Activated CD4-positive, alpha-beta memory T cell treated with anti-CD3 and anti-CD28 coated beads for 36 hours (primary cell): ENCODE results near the gene IP6K3. TPM values are rescaled to one million over a fixed set of nuclear protein-coding genes. Genes with fewer than 3 reads are reported as not detected.

ENCODE experiments used
- CTCF ChIA-PET: fragments of 350-600 bp; sonication (Branson Sonifier 250); formaldehyde crosslinking; loops from one replicate; lab custom pipeline; 2021; ENCODE audit warnings: antibody characterized with exemption, inconsistent platforms; lab: Charles Lee
- POLR2A ChIA-PET: fragments of 350-600 bp; sonication (Branson Sonifier 250); formaldehyde crosslinking; loops from one replicate; lab custom pipeline; 2021; ENCODE audit warnings: antibody characterized with exemption; lab: Charles Lee
- DNase-seq: peaks from one replicate; pipeline ENCODE4 v3.0.0-alpha.2; 2020
- H3K27ac Mint-ChIP-seq: one replicate; pipeline ENCODE4 v1.8.0; 2021; ENCODE audit warnings: mixed read lengths
- H3K27me3 Mint-ChIP-seq: one replicate; pipeline ENCODE4 v1.8.0; 2021; ENCODE audit warnings: mixed read lengths
- H3K36me3 Mint-ChIP-seq: one replicate; pipeline ENCODE4 v1.8.0; 2021; ENCODE audit warnings: mixed read lengths
- H3K4me1 Mint-ChIP-seq: one replicate; pipeline ENCODE4 v1.8.0; 2021; ENCODE audit warnings: low read depth, mixed read lengths
- H3K4me3 Mint-ChIP-seq: one replicate; pipeline ENCODE4 v1.8.0; 2021; ENCODE audit warnings: mild to moderate bottlenecking, mixed read lengths
- H3K9me3 Mint-ChIP-seq: one replicate; pipeline ENCODE4 v1.8.0; 2021; ENCODE audit warnings: mixed read lengths
- intact Hi-C: fragments of 100-400 bp; cut with micrococcal nuclease; formaldehyde crosslinking; loops from one replicate; pipeline ENCODE4 v1.15.1; 2023
- total RNA-seq, 2 experiments: library from RNA; stranded (reverse); gene quantifications; one replicate each; pipeline ENCODE4 v1.2.3, GENCODE V29; 2021

The IP6K3 gene
- total RNA-seq, 2 experiments from 2014 or later: not detected

GRCh38 chr6:33733709-33734007, 13.0 kb downstream of the IP6K3 start:
- no peaks in the 10 kb centered on the region for H3K9me3 Mint-ChIP-seq
- CTCF ChIA-PET: no interaction called here
- intact Hi-C loops: no loop called here
- H3K4me1 Mint-ChIP-seq: no peaks in the 10 kb centered on the region
- H3K27ac Mint-ChIP-seq: no peak overlapping the region
- H3K4me3 Mint-ChIP-seq: no peak overlapping the region
- no peak for DNase-seq
- POLR2A ChIA-PET: interaction anchor here (0.7 kb wide), 1 partner anchor 229 kb away, joined by 3 read pairs; no protein-coding TSS in a partner anchor
- no peaks in the 10 kb centered on the region for H3K27me3 Mint-ChIP-seq
- no peaks in the 10 kb centered on the region for H3K36me3 Mint-ChIP-seq

- ChIA-PET CTCF (interaction anchor here (2.4 kb wide), 1 partner anchor 11 kb away, joined by 8 read pairs; no protein-coding TSS in a partner anchor), POLR2A (interaction anchor here (0.7 kb wide), 1 partner anchor 230 kb away, joined by 3 read pairs; no protein-coding TSS in a partner anchor)
- H3K27me3 Mint-ChIP-seq: no peaks in the 10 kb centered on the region
- H3K4me1 Mint-ChIP-seq: no peaks in the 10 kb centered on the region
- H3K36me3 Mint-ChIP-seq: no peaks in the 10 kb centered on the region
- H3K9me3 Mint-ChIP-seq: no peaks in the 10 kb centered on the region
- no peak overlapping the region for H3K4me3 Mint-ChIP-seq
- H3K27ac Mint-ChIP-seq: no peak overlapping the region
- intact Hi-C loops: no loop called here
- no peak for DNase-seq
Observed at GRCh38 chr6:33732817-33733708, 13.6 kb downstream of the IP6K3 start.

- H3K4me1 Mint-ChIP-seq: no peaks in the 10 kb centered on the region
- H3K27me3 Mint-ChIP-seq: no peaks in the 10 kb centered on the region
- ChIA-PET CTCF (interaction anchor here (2.4 kb wide), 1 partner anchor 12 kb away, joined by 8 read pairs; no protein-coding TSS in a partner anchor), POLR2A (no interaction called here)
- H3K27ac Mint-ChIP-seq: no peak overlapping the region
- no peak overlapping the region for H3K4me3 Mint-ChIP-seq
- no peaks in the 10 kb centered on the region for H3K36me3 Mint-ChIP-seq
- no peaks in the 10 kb centered on the region for H3K9me3 Mint-ChIP-seq
- DNase-seq: no peak
- intact Hi-C loops: no loop called here
Observed at GRCh38 chr6:33732385-33732784, 14.3 kb downstream of the IP6K3 start.

- Mint-ChIP-seq H3K4me3 (no peak overlapping the region), H3K36me3 (no peaks in the 10 kb centered on the region), H3K27me3 (no peaks in the 10 kb centered on the region), H3K4me1 (no peaks in the 10 kb centered on the region), H3K9me3 (no peaks in the 10 kb centered on the region), H3K27ac (no peak overlapping the region)
- POLR2A ChIA-PET: no interaction called here
- no peak for DNase-seq
- CTCF ChIA-PET: interaction anchor here (2.4 kb wide), 1 partner anchor 12 kb away, joined by 8 read pairs; no protein-coding TSS in a partner anchor
- intact Hi-C loops: no loop called here
Observed at GRCh38 chr6:33731751-33732282, 14.9 kb downstream of the IP6K3 start.

GRCh38 chr6:33731035-33731434, 15.7 kb downstream of the IP6K3 start:
- no peak overlapping the region for H3K27ac Mint-ChIP-seq
- ChIA-PET POLR2A (no interaction called here), CTCF (interaction anchor here (2.4 kb wide), 1 partner anchor 13 kb away, joined by 8 read pairs; no protein-coding TSS in a partner anchor)
- H3K4me1 Mint-ChIP-seq: no peaks in the 10 kb centered on the region
- no peaks in the 10 kb centered on the region for H3K36me3 Mint-ChIP-seq
- no peaks in the 10 kb centered on the region for H3K9me3 Mint-ChIP-seq
- DNase-seq: no peak
- no peaks in the 10 kb centered on the region for H3K27me3 Mint-ChIP-seq
- H3K4me3 Mint-ChIP-seq: no peak overlapping the region
- intact Hi-C loops: no loop called here

- no peaks in the 10 kb centered on the region for H3K9me3 Mint-ChIP-seq
- no peak overlapping the region for H3K4me3 Mint-ChIP-seq
- no peaks in the 10 kb centered on the region for H3K36me3 Mint-ChIP-seq
- no peak for DNase-seq
- POLR2A ChIA-PET: no interaction called here
- no peaks in the 10 kb centered on the region for H3K27me3 Mint-ChIP-seq
- no peaks in the 10 kb centered on the region for H3K4me1 Mint-ChIP-seq
- CTCF ChIA-PET: interaction anchor here (2.4 kb wide), 1 partner anchor 13 kb away, joined by 8 read pairs; no protein-coding TSS in a partner anchor
- intact Hi-C loops: no loop called here
- no peak overlapping the region for H3K27ac Mint-ChIP-seq
Observed at GRCh38 chr6:33730611-33731010, 16.1 kb downstream of the IP6K3 start.

GRCh38 chr6:33729059-33729458, 17.6 kb downstream of the IP6K3 start:
- no peak for DNase-seq
- POLR2A ChIA-PET: no interaction called here
- Mint-ChIP-seq H3K27me3 (no peaks in the 10 kb centered on the region), H3K4me3 (no peak overlapping the region), H3K9me3 (no peaks in the 10 kb centered on the region), H3K36me3 (no peaks in the 10 kb centered on the region), H3K27ac (no peak overlapping the region), H3K4me1 (peaks cover 8% of the 10 kb centered on the region)
- CTCF ChIA-PET: no interaction called here
- intact Hi-C loops: no loop called here

GRCh38 chr6:33728438-33728837, 18.3 kb downstream of the IP6K3 start:
- DNase-seq: no peak
- Mint-ChIP-seq H3K4me1 (peaks cover 13% of the 10 kb centered on the region), H3K9me3 (no peaks in the 10 kb centered on the region), H3K27ac (no peak overlapping the region), H3K36me3 (no peaks in the 10 kb centered on the region), H3K4me3 (no peak overlapping the region), H3K27me3 (peaks cover 2% of the 10 kb centered on the region)
- CTCF ChIA-PET: interaction anchor here (0.8 kb wide), 1 partner anchor 43 kb away, joined by 4 read pairs; no protein-coding TSS in a partner anchor
- intact Hi-C loops: no loop called here
- POLR2A ChIA-PET: no interaction called here

GRCh38 chr6:33727932-33728331, 18.8 kb downstream of the IP6K3 start:
- CTCF ChIA-PET: interaction anchor here (0.8 kb wide), 1 partner anchor 44 kb away, joined by 4 read pairs; no protein-coding TSS in a partner anchor
- no peak overlapping the region for H3K4me3 Mint-ChIP-seq
- peaks cover 3% of the 10 kb centered on the region for H3K27me3 Mint-ChIP-seq
- H3K36me3 Mint-ChIP-seq: no peaks in the 10 kb centered on the region
- no peaks in the 10 kb centered on the region for H3K9me3 Mint-ChIP-seq
- H3K27ac Mint-ChIP-seq: no peak overlapping the region
- POLR2A ChIA-PET: no interaction called here
- peaks cover 13% of the 10 kb centered on the region for H3K4me1 Mint-ChIP-seq
- intact Hi-C loops: no loop called here
- DNase-seq: no peak

- H3K27ac Mint-ChIP-seq: no peak overlapping the region
- peaks cover 13% of the 10 kb centered on the region for H3K4me1 Mint-ChIP-seq
- H3K9me3 Mint-ChIP-seq: no peaks in the 10 kb centered on the region
- intact Hi-C loops: no loop called here
- POLR2A ChIA-PET: no interaction called here
- no peak overlapping the region for H3K4me3 Mint-ChIP-seq
- H3K36me3 Mint-ChIP-seq: no peaks in the 10 kb centered on the region
- CTCF ChIA-PET: no interaction called here
- DNase-seq: no peak
- peaks cover 3% of the 10 kb centered on the region for H3K27me3 Mint-ChIP-seq
Observed at GRCh38 chr6:33727126-33727525, 19.6 kb downstream of the IP6K3 start.

GRCh38 chr6:33726696-33727095, 20.0 kb downstream of the IP6K3 start:
- peaks cover 5% of the 10 kb centered on the region for H3K27me3 Mint-ChIP-seq
- no peak overlapping the region for H3K27ac Mint-ChIP-seq
- peaks cover 13% of the 10 kb centered on the region for H3K4me1 Mint-ChIP-seq
- intact Hi-C loops: no loop called here
- no peaks in the 10 kb centered on the region for H3K9me3 Mint-ChIP-seq
- H3K4me3 Mint-ChIP-seq: no peak overlapping the region
- H3K36me3 Mint-ChIP-seq: no peaks in the 10 kb centered on the region
- DNase-seq: no peak
- ChIA-PET CTCF (no interaction called here), POLR2A (no interaction called here)

GRCh38 chr6:33725891-33726673, 20.6 kb downstream of the IP6K3 start:
- peaks cover 7% of the 10 kb centered on the region for H3K27me3 Mint-ChIP-seq
- ChIA-PET CTCF (interaction anchor here (0.9 kb wide), 1 partner anchor 18 kb away, joined by 6 read pairs; no protein-coding TSS in a partner anchor), POLR2A (no interaction called here)
- H3K4me3 Mint-ChIP-seq: no peak overlapping the region
- H3K4me1 Mint-ChIP-seq: peaks cover 13% of the 10 kb centered on the region
- H3K27ac Mint-ChIP-seq: no peak overlapping the region
- H3K9me3 Mint-ChIP-seq: no peaks in the 10 kb centered on the region
- no peak for DNase-seq
- intact Hi-C loops: no loop called here
- H3K36me3 Mint-ChIP-seq: no peaks in the 10 kb centered on the region
